ES-I3 (cell line): Measurements from ENCODE around the gene COX4I1.

ENCODE experiments used
- H3K36me3 ChIP-seq: 2 replicates; pipeline ENCODE4 v1.6.1; 2013; ENCODE audit warnings: mild to moderate bottlenecking, low read length, control low read depth, moderate library complexity; ENCODE audit not compliant: insufficient read depth
- H3K4me1 ChIP-seq: 2 replicates; pipeline ENCODE4 v1.6.1; 2013; ENCODE audit warnings: mild to moderate bottlenecking, control low read depth, low read length; ENCODE audit not compliant: insufficient read depth
- H3K9ac ChIP-seq: 2 replicates; pipeline ENCODE4 v1.6.1; 2013; ENCODE audit warnings: low read depth, mild to moderate bottlenecking, low read length, moderate library complexity
- H3K9me3 ChIP-seq: 2 replicates; pipeline ENCODE4 v1.6.1; 2013; ENCODE audit warnings: mild to moderate bottlenecking, low read length, moderate library complexity; ENCODE audit not compliant: control insufficient read depth, insufficient read depth

The COX4I1 gene

GRCh38 chr16:85854935-85855334 lies 55.4 kb downstream of the COX4I1 start:
- Histone ChIP-seq H3K4me1 (no peaks in the 10 kb centered on the region), H3K36me3 (no peaks in the 10 kb centered on the region), H3K9me3 (no peaks in the 10 kb centered on the region), H3K9ac (no peak overlapping the region)

GRCh38 chr16:85856079-85856478 lies 56.6 kb downstream of the COX4I1 start:
- H3K4me1 ChIP-seq = no peaks in the 10 kb centered on the region
- no peaks in the 10 kb centered on the region for H3K36me3 ChIP-seq
- no peaks in the 10 kb centered on the region for H3K9me3 ChIP-seq
- no peak overlapping the region for H3K9ac ChIP-seq

GRCh38 chr16:85856585-85856984 lies 57.1 kb downstream of the COX4I1 start:
- Histone ChIP-seq H3K9me3 (no peaks in the 10 kb centered on the region), H3K4me1 (no peaks in the 10 kb centered on the region), H3K9ac (no peak overlapping the region), H3K36me3 (no peaks in the 10 kb centered on the region)
